ENCODE data around the gene POLN.
"Not testable (repeated sequence)": the region's sequence is repeated elsewhere in the genome, so short reads cannot be mapped to it uniquely, and the experiment has no call there.

The POLN gene

DNA sequence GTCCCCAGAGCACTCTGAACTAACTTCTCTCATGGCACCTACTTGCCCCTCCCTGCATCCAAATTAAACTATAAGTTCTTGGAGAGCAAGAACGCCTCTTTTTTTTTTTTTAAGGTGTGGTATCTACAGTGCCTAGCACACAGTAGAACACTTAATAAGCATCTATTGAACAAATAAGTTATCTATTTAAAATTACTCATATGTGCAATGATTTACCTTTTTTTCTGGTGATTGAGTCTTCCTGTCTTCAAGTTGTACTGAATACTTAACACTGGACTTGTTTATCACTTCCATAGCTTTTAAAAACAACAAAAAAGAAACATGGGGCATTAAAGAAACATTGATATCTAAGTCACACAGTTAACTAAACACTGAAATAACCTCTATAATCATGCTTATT, 29.1 kb downstream of the POLN start:
- no peak for DNase-seq

- not testable (repeated sequence) for DNase-seq
Observed at GRCh38 chr4:2202789-2203188, 39.1 kb downstream of the POLN start.

GRCh38 chr4:2194496-2194895, 47.4 kb downstream of the POLN start:
- no peak for DNase-seq

- DNase-seq: no peak
Observed at GRCh38 chr4:2193326-2193725, 48.6 kb downstream of the POLN start.

DNA sequence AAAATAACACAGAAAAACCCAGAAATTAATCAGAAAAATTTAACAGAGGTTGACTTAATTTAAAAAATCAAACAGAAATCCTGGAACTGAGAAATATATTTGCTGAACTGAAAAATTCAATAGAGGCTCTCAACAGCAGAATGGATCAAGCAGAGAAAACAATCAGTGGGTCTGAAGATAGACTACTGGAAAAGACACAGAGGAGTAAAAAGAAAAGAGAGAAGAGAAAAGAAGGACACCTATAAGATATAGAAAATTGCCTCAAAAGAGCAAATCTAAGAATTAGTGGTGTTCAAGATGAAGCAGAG, 55.1 kb downstream of the POLN start:
- DNase-seq: no peak

DNA sequence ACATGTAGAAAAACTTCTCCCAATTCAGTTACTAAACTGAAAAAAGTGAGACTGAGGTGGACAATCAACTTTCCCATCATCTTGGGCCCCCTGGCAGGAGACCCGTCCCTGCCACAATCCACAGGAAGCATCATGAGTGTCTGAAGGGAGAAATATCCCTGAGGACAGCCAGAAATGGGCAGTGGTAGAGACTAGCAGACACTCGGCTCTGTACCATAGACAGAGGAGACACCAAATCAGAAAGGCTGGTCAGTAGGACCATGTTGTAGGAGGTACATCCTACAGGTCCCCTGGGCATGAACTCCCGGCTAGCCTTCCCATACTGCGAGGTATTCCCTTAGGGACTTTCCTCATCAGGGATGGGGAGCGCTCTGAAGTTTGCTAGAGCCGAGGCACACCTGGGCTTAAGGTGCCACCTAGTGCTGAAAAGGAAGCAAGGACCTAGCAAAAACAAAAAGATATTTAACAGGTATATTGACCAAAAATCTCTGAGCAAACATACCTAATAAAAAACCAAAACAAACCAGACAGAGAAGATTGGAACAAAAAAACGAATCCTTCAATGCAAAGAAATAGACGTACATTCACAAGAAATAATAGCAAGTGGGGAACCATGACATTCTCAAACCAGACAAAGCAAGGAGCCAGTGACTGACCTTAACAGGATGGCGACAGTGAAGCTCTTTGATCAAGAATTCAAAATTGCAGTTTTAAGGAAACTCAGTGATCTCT, 55.6 kb downstream of the POLN start:
- no peak for DNase-seq

- no peak for DNase-seq
Observed at GRCh38 chr4:2183394-2183793, 58.5 kb downstream of the POLN start.

GRCh38 chr4:2182994-2183393, 58.9 kb downstream of the POLN start:
- DNase-seq: no peak

DNA sequence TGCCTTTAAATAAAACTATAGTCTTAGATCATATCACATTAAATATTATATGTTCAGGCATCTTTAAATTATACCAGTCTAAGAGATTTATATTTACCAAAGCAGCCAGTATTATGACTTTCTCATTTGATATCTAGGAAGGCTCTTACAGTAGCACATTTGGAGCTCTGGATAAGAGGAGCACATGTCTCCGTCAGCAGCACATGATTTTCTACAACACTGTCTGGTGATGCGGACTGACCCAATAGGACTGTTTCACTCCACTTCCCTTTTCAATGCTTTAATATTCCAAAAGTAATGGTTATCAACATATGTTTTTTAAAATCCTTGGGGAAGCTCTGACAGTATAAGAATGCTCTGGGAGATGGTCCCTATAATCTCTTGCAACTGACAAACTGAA, 61.5 kb downstream of the POLN start:
- no peak for DNase-seq

- DNase-seq: no peak
Observed at GRCh38 chr4:2179717-2180116, 62.2 kb downstream of the POLN start.

DNA sequence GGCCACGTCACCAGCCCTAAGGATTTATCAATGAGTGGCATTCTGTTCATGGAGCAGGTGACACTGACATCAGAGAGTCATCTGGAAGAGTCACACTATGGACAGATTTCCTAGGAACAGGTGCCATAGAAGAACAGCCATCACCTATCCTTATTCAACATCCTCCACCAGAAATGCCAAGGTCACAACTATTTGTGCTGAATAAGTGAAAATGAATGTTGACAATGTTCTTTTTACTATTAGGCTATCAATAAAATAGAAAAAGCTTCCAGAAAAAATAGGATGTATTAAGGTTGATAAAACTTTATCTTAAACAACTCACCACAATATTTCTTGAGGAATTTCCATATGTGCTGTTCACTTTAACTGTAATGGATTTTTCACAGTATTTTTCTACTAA, 62.9 kb downstream of the POLN start:
- DNase-seq: no peak

DNA sequence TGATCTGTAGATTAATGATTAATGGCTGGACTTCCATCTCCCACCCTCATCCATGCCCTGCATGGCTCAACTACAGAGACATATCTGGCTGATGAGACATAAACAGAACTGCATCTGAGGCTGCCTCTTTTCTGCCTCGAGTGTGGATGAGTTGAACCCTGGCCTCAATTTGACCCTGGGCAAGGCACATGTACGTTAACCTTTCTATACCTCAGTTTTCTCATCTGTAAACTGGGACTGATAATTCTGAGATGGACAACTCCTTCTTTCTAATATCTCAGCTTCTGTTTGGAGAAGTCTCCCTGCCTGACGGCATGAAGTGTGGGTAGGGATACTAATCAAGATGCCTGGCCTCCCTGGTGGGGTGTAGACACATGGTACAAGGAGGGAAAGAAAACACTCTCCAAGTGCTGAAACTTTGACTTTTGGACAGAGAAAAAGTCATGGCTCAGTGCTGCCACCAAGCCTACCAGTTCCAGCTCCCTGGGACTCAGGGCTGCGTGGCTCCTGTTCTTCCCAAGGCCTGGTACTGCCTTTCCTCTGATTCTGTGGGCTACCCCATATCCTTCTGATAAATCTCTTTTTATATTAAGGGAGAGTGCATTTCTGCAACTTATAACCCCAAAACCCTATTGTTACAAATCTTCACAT, 64.4 kb downstream of the POLN start:
- no peak for DNase-seq

DNA sequence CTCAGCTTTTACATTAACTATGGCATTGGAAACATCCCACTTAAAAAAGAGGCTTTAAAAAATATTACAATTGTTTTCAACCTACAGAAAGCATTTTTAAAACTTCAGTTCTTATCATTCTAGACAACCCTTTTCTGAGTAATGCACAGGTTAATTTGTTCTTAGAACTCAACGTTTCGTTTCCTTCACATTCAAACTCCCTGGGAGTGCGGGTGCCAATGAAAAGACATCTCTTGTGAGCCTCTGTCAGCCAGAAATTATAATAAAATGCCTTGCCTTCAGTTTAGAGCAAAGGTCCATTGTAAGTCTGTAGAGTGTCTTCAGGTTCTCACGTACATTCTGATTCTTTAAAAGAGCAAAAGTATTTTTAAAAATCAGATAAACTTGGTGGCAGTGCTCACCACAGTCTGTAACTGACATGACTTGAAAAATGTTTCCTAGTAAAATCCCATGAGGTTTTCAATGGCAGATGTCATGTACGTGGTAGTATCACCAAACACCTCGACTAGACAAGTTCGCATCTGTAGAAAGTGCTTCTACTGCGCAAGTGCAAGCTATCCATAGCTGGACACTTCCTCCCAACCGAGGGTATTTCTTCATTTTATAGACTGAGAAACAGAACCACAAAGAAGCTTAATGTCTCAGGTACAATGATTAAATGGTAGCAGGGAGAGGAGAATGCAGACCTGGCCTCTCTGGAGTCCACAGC, 65.8 kb downstream of the POLN start:
- DNase-seq: no peak

DNA sequence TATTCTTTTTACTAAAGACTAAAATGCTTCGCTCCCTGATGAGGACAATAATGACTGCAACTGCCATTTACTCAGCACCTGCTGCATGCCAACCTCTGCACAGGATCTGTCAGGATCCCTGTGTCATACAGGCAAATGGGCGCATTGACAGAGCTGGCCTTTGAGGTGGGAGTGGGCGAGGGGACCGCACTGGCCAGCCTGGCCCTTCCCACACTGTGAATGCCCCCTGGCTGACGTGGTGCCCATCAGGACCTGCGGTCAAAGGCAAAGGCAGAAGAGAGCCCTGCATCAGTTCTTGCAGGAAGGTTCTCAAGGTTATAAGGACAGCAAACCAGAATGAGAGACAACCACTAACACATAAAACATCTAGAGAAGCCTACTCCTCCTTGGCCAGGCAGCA, 67.9 kb downstream of the POLN start:
- no peak for DNase-seq

DNA sequence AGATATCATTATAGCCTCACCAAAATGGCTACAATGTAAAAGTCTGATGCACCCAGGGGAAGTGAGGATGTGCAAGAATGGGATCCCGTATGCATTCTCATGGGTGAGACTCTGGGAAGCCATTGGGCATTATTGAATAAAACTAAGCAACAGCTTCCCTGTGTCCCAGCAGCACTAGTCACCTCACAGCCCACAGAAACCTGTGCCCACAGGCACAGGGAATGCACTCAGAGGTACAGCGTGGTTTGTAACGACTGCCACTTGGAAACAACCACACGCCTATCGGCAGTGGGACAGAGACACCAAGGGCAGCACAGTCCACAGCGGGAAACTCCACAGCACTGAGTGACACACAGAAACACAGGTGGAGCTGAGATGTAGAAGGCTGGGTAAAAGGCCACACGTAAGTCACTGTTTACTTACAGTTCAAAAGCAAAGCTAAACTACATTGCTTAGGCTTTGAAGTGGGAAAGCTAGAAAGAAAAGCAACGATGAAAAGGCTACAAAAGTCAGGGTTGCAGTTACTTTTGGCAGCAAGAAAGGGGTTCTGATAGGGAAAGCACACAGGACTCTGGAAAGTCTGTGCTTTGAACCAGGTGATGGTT, 69.2 kb downstream of the POLN start:
- no peak for DNase-seq

GRCh38 chr4:2172161-2172560, 69.8 kb downstream of the POLN start:
- DNase-seq: no peak

- no peak for DNase-seq
Observed at GRCh38 chr4:2168469-2169319, 73.2 kb downstream of the POLN start.

DNA sequence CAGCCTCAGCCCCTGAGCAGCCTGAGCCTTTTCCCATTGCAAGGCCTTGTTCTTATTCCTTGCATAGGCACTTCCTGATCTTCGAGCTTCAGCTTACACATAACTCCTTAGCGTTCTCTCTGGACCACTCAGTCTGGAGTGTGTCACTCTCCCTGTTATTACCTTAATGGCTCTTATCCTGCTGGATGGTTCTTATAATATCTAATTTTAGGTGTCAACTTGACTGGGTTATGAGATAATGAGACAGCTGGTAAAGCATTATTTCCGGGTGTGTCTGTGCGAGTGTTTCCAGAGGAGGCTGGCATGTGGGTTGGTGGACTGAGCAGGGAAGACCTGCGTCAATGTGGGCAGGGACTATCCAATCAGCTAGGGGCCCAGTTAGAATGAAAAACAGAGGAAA, 75.7 kb downstream of the POLN start:
- no peak for DNase-seq

DNA sequence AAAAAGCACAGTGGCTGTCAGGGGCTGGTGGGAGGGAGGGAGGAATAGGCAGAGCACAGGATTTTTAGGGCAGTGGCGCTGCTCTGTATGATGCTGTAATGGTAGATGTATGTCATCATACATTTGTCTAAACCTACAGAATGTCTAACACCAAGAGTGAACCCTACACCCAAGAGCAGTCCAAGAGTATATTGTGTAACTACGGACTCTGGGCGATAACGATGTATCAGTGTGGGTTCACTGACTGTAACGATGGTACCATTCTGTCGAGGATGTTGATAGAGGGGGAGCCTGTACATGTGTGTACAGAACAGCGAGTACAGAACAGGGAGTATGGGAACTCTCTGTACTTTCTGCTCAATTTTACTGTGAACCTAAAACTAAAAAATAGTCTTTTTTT, 76.5 kb downstream of the POLN start:
- no peak for DNase-seq

- DNase-seq: no peak
Observed at GRCh38 chr4:2163311-2163821, 78.6 kb downstream of the POLN start.

- DNase-seq: not testable (repeated sequence)
Observed at GRCh38 chr4:2161092-2161703, 80.7 kb downstream of the POLN start.

DNA sequence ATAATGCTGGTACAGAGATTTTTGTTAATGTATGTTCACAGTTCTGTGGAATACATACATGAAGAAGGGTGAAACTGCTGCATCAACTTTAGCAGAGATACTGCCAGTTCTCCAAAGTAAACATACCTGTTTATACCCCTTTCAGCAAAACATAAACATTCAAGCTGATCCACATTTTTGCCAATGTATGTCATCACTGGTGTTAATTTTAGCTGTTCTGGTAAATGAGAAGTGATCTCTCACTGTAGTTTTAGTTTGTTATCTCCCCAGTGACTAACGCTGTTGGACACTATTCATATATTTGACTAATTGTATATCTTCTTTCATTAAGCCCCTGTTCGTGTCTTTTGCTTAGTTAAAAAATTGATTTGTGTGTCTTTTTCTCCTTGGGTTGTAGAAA, 82.0 kb downstream of the POLN start:
- no peak for DNase-seq

All from stimulated activated CD4-positive, alpha-beta T cell treated with anti-CD3 and anti-CD28 coated beads, Interleukin-4, amount 100 ng/mL, for 1 hour (primary cell).